Esophagus squamous epithelium (tissue), 5 donors: ENCODE results near the gene VAMP1. TPM values are rescaled to one million over a fixed set of nuclear protein-coding genes. Genes with fewer than 3 reads are reported as not detected.
A peak's percentile ranks its signal among the peaks of the same experiment; 100 is the strongest.
"Not testable (repeated sequence)": the region's sequence is repeated elsewhere in the genome, so short reads cannot be mapped to it uniquely, and the experiment has no call there.

Source experiments
- DNase-seq: peaks from one replicate; lab custom pipeline; 2025; lab: John Stamatoyannopoulos, UW
- H3K27ac ChIP-seq, 4 donors: fragments of 200-600 bp; sonication (generic); one replicate each; pipeline ENCODE4 v1.5.1; 2016 to 2019; ENCODE audit warnings: mild to moderate bottlenecking in 1 of 4
- H3K27me3 ChIP-seq, 4 donors: fragments of 200-600 bp; sonication (generic); 1 replicate in 3 of 4; 2 replicates in 1 of 4; pipeline versions ENCODE4 v1.5.1 to v1.6.0; 2017 to 2021; ENCODE audit warnings: antibody characterized with exemption in 1 of 4
- H3K36me3 ChIP-seq, 3 donors: fragments of 200-600 bp; sonication (generic); one replicate each; pipeline ENCODE4 v1.5.1; 2016 to 2019
- H3K4me1 ChIP-seq, 3 donors: fragments of 200-600 bp; sonication (generic); one replicate each; pipeline ENCODE4 v1.5.1; 2017 to 2019
- H3K4me3 ChIP-seq, 4 donors: fragments of 200-600 bp; sonication (generic); 1 replicate in 3 of 4; 2 replicates in 1 of 4; pipeline ENCODE4 v1.5.1; 2016 to 2019; ENCODE audit warnings: mild to moderate bottlenecking in 2 of 4, moderate library complexity in 1 of 4
- H3K9me3 ChIP-seq, 3 donors: fragments of 200-600 bp; sonication (generic); one replicate each; pipeline ENCODE4 v1.5.1; 2016 to 2019
- POLR2A ChIP-seq, 4 donors: fragments of 450-650 bp; IDR thresholded peaks; one replicate each; pipeline ENCODE4 v1.6.1; 2017; ENCODE audit warnings: antibody characterized with exemption in 4 of 4, mild to moderate bottlenecking in 4 of 4, moderate library complexity in 3 of 4
- WGBS, 2 donors: methylation state at CpG; one replicate each; pipeline ENCODE4 v1.1.5; 2018; 5-methylcytosine and 5-hydroxymethylcytosine counted together
- intact Hi-C: fragments of 100-400 bp; cut with DNase I; formaldehyde crosslinking; loops from one replicate; pipeline ENCODE4 v1.15.0; 2022
- total RNA-seq, 4 donors: library from RNA; depleted of rRNA; stranded (reverse); fragments of >200 nt; gene quantifications; one replicate each; pipeline ENCODE4 v1.1.0, GENCODE V29; 2016
- TF ChIP-seq, protein P1 (sequence below), 6 experiments: fragments of 450-650 bp in 4 of 6; fragments of 200-600 bp in 2 of 6; sonication (generic) in 2 of 6; IDR thresholded peaks; one replicate each; pipeline ENCODE4 v1.5.1; 2016 to 2019; ENCODE audit warnings: antibody characterized with exemption in 6 of 6, mild to moderate bottlenecking in 4 of 6, moderate library complexity in 4 of 6
- donor health status: DM: yes; HTN: yes; CAD: no.

VAMP1 gene
- total RNA-seq, 4 donors from 2014 or later, result 1.2 to 9.1 (median 5.1) TPM

DNA sequence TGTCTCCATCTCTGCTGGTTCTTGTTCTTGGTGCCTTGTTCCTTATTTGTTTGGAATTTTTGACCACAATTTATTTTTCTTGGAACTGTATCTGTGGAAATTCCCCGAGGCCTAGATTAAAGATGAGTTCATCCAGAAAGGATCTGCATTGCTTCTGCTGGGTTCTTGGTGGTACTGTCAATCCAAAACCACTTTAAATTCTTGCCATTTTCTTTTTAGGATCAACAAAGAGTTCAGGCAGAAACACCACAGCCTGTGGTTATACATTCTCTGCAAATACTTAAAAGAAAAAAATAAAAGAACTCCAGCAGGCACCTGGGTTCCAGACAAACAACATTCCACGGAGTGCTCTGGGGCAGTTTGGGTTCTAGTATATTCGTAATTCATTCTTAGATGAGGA is 6.0 kb upstream of the VAMP1 start:
- TF ChIP-seq, protein P1, sequence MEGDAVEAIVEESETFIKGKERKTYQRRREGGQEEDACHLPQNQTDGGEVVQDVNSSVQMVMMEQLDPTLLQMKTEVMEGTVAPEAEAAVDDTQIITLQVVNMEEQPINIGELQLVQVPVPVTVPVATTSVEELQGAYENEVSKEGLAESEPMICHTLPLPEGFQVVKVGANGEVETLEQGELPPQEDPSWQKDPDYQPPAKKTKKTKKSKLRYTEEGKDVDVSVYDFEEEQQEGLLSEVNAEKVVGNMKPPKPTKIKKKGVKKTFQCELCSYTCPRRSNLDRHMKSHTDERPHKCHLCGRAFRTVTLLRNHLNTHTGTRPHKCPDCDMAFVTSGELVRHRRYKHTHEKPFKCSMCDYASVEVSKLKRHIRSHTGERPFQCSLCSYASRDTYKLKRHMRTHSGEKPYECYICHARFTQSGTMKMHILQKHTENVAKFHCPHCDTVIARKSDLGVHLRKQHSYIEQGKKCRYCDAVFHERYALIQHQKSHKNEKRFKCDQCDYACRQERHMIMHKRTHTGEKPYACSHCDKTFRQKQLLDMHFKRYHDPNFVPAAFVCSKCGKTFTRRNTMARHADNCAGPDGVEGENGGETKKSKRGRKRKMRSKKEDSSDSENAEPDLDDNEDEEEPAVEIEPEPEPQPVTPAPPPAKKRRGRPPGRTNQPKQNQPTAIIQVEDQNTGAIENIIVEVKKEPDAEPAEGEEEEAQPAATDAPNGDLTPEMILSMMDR (IDR thresholded peaks at IDR 0.05), result no peak
- no peak for DNase-seq
- no peak overlapping the region for H3K27ac ChIP-seq
- H3K4me3 ChIP-seq, result no peak overlapping the region
- peaks cover 0 to 9% (median under 1%) of the 10 kb centered on the region in 3 donors for H3K4me1 ChIP-seq
- no peaks in the 10 kb centered on the region for H3K9me3 ChIP-seq
- intact Hi-C loops, result loop anchor here (10.0 kb wide), 1 partner anchor 58 kb away; the partner anchor contains the start of gene GAPDH
- H3K36me3 ChIP-seq, result no peaks in the 10 kb centered on the region
- no peaks in the 10 kb centered on the region for H3K27me3 ChIP-seq
- 12 to 37% methylated on average over 3 of the region's 3 CpGs for WGBS, 2 donors

- not testable (repeated sequence) for H3K9me3 ChIP-seq, H3K36me3 ChIP-seq, H3K27ac ChIP-seq, DNase-seq, H3K4me3 ChIP-seq, H3K27me3 ChIP-seq
- intact Hi-C loops, result loop anchor here (10.0 kb wide), 1 partner anchor 59 kb away; the partner anchor contains the start of gene GAPDH
- H3K4me1 ChIP-seq, result peaks cover 4 to 14% (median 6%) of the 10 kb centered on the region in 3 donors
- WGBS, 2 donors, result 85 to 95% methylated on average over 2 to 5 of the region's 48 CpGs
Measured at GRCh38 chr12:6475233-6475975, 4.9 kb upstream of the VAMP1 start.

DNA sequence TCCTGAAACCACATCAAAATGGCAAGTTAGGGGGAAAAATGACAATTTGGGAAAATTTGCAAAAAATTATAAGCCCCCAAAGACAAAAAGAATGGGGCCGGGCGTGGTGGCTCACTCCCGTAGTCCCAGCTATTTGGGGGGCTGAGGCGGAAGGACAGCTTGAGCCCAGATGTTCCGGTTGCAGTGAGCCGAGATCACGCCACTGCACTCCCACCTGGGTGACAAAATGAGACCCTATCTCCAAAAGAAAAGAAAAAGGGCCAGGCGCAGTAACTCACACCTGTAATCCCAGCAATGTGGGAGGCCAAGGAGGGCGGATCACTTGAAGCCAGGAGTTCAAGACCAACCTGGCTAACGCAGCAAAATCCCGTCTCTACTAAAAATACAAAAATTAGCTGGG is 2.0 kb upstream of the VAMP1 start:
- H3K36me3 ChIP-seq, result no peaks in the 10 kb centered on the region
- H3K4me1 ChIP-seq, result peaks cover 6 to 43% (median 23%) of the 10 kb centered on the region in 3 donors
- no peaks in the 10 kb centered on the region for H3K9me3 ChIP-seq
- TF ChIP-seq POLR2A (IDR thresholded peaks at IDR 0.05), result no peak
- TF ChIP-seq, protein P1 (IDR thresholded peaks at IDR 0.05), result no peak
- H3K4me3 ChIP-seq, result no peak overlapping the region
- intact Hi-C loops, result loop anchor here (10.0 kb wide), 1 partner anchor 62 kb away; the partner anchor contains the start of gene GAPDH
- H3K27ac ChIP-seq, result no peak overlapping the region
- no peak for DNase-seq
- 88% methylated on average over 11 of the region's 11 CpGs for WGBS, 2 donors
- no peaks in the 10 kb centered on the region for H3K27me3 ChIP-seq

DNA sequence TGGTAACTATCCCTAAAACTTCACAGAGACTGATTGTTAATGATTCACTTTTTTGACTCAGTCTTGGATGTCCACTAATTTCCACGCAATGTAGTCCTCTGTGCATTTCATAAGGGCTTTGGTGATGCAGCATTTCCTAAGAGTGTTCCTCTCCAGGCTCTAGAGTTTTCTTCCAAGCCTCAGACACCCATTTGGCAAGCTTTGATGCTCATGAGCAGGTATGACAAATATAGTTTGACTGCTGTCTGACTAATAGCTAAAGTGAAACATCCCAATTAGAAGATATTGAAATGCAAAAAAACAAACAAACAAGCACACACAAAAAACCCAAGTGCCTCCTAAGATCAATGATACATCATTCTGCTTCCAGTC is 1.5 kb upstream of the VAMP1 start:
- H3K27ac ChIP-seq, result no peak overlapping the region
- DNase-seq, result no peak
- intact Hi-C loops, result loop anchor here (10.0 kb wide), 1 partner anchor 63 kb away; the partner anchor contains the start of gene GAPDH
- no peaks in the 10 kb centered on the region for H3K27me3 ChIP-seq
- peaks cover 6 to 48% (median 23%) of the 10 kb centered on the region in 3 donors for H3K4me1 ChIP-seq
- TF ChIP-seq, protein P1 (IDR thresholded peaks at IDR 0.05), result no peak
- no peak for TF ChIP-seq POLR2A (IDR thresholded peaks at IDR 0.05)
- H3K9me3 ChIP-seq, result no peaks in the 10 kb centered on the region
- no peaks in the 10 kb centered on the region for H3K36me3 ChIP-seq
- 47 to 53% methylated on average over 1 of the region's 1 CpG for WGBS, 2 donors
- no peak overlapping the region for H3K4me3 ChIP-seq

- H3K9me3 ChIP-seq, result no peaks in the 10 kb centered on the region
- 19 to 29% methylated on average over 7 to 8 of the region's 16 CpGs for WGBS, 2 donors
- peak overlapping the region; percentile 65 to 89 (median 67) for H3K4me3 ChIP-seq
- TF ChIP-seq, protein P1 (IDR thresholded peaks at IDR 0.05), result no peak
- no peak for TF ChIP-seq POLR2A (IDR thresholded peaks at IDR 0.05)
- intact Hi-C loops, result loop anchor here (10.0 kb wide), 2 partner anchors 65 to 145 kb away; partner anchors contain the start of gene GAPDH
- no peak for DNase-seq
- H3K4me1 ChIP-seq, result peaks cover 6 to 57% (median 24%) of the 10 kb centered on the region in 3 donors
- H3K27me3 ChIP-seq, result no peaks in the 10 kb centered on the region
- H3K27ac ChIP-seq, result peak overlapping the region; percentile 84 to 96 (median 89)
- peaks cover 3 to 19% (median 3%) of the 10 kb centered on the region in 3 donors for H3K36me3 ChIP-seq
Measured at GRCh38 chr12:6469609-6470374, 685 bp downstream of the VAMP1 start.
